GM23248 (cell line): ENCODE results near the gene CNTROB. TPM values are rescaled to one million over a fixed set of nuclear protein-coding genes. Genes with fewer than 3 reads are reported as not detected.

Experiments
- DNase-seq: peaks from one replicate; pipeline ENCODE4 v3.0.0-alpha.2; 2015
- H2AFZ ChIP-seq: fragments of 200-600 bp; sonication (generic); 2 replicates; pipeline ENCODE4 v1.6.1; 2016; ENCODE audit warnings: antibody characterized with exemption
- H3F3A ChIP-seq: fragments of 200-600 bp; sonication (generic); 2 replicates; pipeline ENCODE4 v1.6.1; 2016; ENCODE audit warnings: mild to moderate bottlenecking, antibody characterized with exemption, mixed run types; ENCODE audit not compliant: insufficient read depth
- H3K27ac ChIP-seq: fragments of 200-600 bp; sonication (generic); 2 replicates; pipeline ENCODE4 v1.5.1; 2016; ENCODE audit warnings: mild to moderate bottlenecking
- H3K27me3 ChIP-seq: fragments of 200-600 bp; sonication (generic); replicated peaks from 2 replicates; pipeline ENCODE4 v1.6.1; 2016; ENCODE audit warnings: mild to moderate bottlenecking; ENCODE audit not compliant: insufficient read depth
- H3K36me3 ChIP-seq: fragments of 200-600 bp; sonication (generic); 2 replicates; pipeline ENCODE4 v1.6.1; 2016; ENCODE audit warnings: low read depth, mild to moderate bottlenecking
- H3K4me1 ChIP-seq: fragments of 200-600 bp; sonication (generic); 2 replicates; pipeline ENCODE4 v1.6.1; 2016; ENCODE audit warnings: mild to moderate bottlenecking; ENCODE audit not compliant: insufficient read depth
- H3K4me2 ChIP-seq: fragments of 200-600 bp; sonication (generic); one replicate; pipeline ENCODE4 v1.6.1; 2016; ENCODE audit warnings: mild to moderate bottlenecking; ENCODE audit not compliant: unreplicated experiment
- H3K4me3 ChIP-seq: fragments of 200-600 bp; sonication (generic); 2 replicates; pipeline ENCODE4 v1.5.1; 2016; ENCODE audit warnings: mild to moderate bottlenecking
- H3K79me2 ChIP-seq: fragments of 200-600 bp; sonication (generic); 2 replicates; pipeline ENCODE4 v1.6.1; 2016; ENCODE audit warnings: mild to moderate bottlenecking; ENCODE audit not compliant: insufficient read depth
- H3K9ac ChIP-seq: fragments of 200-600 bp; sonication (generic); 2 replicates; pipeline ENCODE4 v1.6.1; 2016; ENCODE audit warnings: mild to moderate bottlenecking
- H3K9me2 ChIP-seq: fragments of 200-600 bp; sonication (generic); 2 replicates; pipeline ENCODE4 v1.6.1; 2016; ENCODE audit warnings: mixed run types, mild to moderate bottlenecking, moderate library complexity; ENCODE audit not compliant: insufficient read depth
- H3K9me3 ChIP-seq: fragments of 200-600 bp; sonication (generic); one replicate; pipeline ENCODE4 v1.6.1; 2017; ENCODE audit warnings: low read depth
- H4K20me1 ChIP-seq: fragments of 200-600 bp; sonication (generic); 2 replicates; pipeline ENCODE4 v1.6.0; 2016; ENCODE audit not compliant: insufficient read depth
- EZH2 ChIP-seq: fragments of 200-600 bp; sonication (generic); IDR thresholded peaks from 2 replicates; pipeline ENCODE4 v1.6.1; 2018; ENCODE audit warnings: antibody characterized with exemption, mild to moderate bottlenecking; ENCODE audit not compliant: insufficient read depth, poor library complexity, severe bottlenecking
- EZH2phosphoT487 ChIP-seq: fragments of 200-600 bp; sonication (generic); IDR thresholded peaks from 2 replicates; pipeline ENCODE4 v1.6.1; 2018; ENCODE audit warnings: antibody characterized with exemption, moderate library complexity, mild to moderate bottlenecking, low read depth; ENCODE audit not compliant: insufficient read depth
- WGBS, 2 experiments: methylation state at CpG; one replicate each; pipeline ENCODE4 v1.1.6; 2015 to 2017; ENCODE audit warnings: low lambda C conversion rate in 2 of 2, low coverage in 1 of 2; ENCODE audit errors: missing lambda C conversion rate in 2 of 2; 5-methylcytosine and 5-hydroxymethylcytosine counted together
- in situ Hi-C: fragments of 300-500 bp; cut with MboI; formaldehyde crosslinking; loops from 2 replicates; pipeline ENCODE4 v1.15.0; 2020
- polyA plus RNA-seq: library from polyadenylated mRNA; unstranded; fragments of >200 nt; fragmentation: Nextera tagmentation; extraction: Ambion mirVana; gene quantifications from 2 replicates; pipeline ENCODE4 v1.2.1, GENCODE V29; 2016
- total RNA-seq: library from RNA; depleted of rRNA; stranded (reverse); fragments of >200 nt; shearing (Covaris generic); gene quantifications from 2 replicates; pipeline ENCODE4 v1.2.3, GENCODE V29; 2014

Gene CNTROB
- total and polyA plus RNA-seq, 2 experiments from 2014 or later, result 17.9 to 21.2 TPM

- Histone ChIP-seq H3F3A (no peaks in the 10 kb centered on the region), H3K4me1 (no peaks in the 10 kb centered on the region; the same call in 1 of the 2 replicates), H3K36me3 (peaks cover 21% of the 10 kb centered on the region), H3K79me2 (peaks cover 12% of the 10 kb centered on the region), H3K27ac (no peak overlapping the region), H3K9me2 (no peaks in the 10 kb centered on the region), H3K4me3 (no peak overlapping the region), H3K4me2 (no peak overlapping the region), H3K9ac (no peak overlapping the region), H3K27me3 (no peaks in the 10 kb centered on the region), H4K20me1 (no peaks in the 10 kb centered on the region), H2AFZ (no peak overlapping the region), H3K9me3 (no peaks in the 10 kb centered on the region)
- no peak for DNase-seq
- no peak for TF ChIP-seq EZH2phosphoT487
- no peak for TF ChIP-seq EZH2
- 88 to 90% methylated on average over 4 to 8 of the region's 8 CpGs for WGBS, 2 experiments
- in situ Hi-C loops, result no loop called here
These were observed 37.1 kb upstream of the CNTROB start for GRCh38 chr17:7894866-7895265.

- Histone ChIP-seq H4K20me1 (no peaks in the 10 kb centered on the region), H3K9ac (peak overlapping the region; percentile 18; the same call in 1 of the 2 replicates), H3F3A (no peaks in the 10 kb centered on the region), H3K4me1 (no peaks in the 10 kb centered on the region), H3K27me3 (no peaks in the 10 kb centered on the region), H3K4me3 (no peak overlapping the region), H3K9me3 (no peaks in the 10 kb centered on the region), H3K4me2 (no peak overlapping the region), H2AFZ (no peak overlapping the region), H3K79me2 (no peaks in the 10 kb centered on the region), H3K36me3 (peaks cover 29% of the 10 kb centered on the region; the same call in 1 of the 2 replicates), H3K27ac (no peak overlapping the region), H3K9me2 (no peaks in the 10 kb centered on the region)
- WGBS, 2 experiments, result 80 to 85% methylated on average over 13 of the region's 13 CpGs
- TF ChIP-seq EZH2phosphoT487 (no peak), EZH2 (no peak)
- in situ Hi-C loops, result no loop called here
- no peak for DNase-seq
These were observed 34.9 kb upstream of the CNTROB start for GRCh38 chr17:7897090-7897489.

DNA sequence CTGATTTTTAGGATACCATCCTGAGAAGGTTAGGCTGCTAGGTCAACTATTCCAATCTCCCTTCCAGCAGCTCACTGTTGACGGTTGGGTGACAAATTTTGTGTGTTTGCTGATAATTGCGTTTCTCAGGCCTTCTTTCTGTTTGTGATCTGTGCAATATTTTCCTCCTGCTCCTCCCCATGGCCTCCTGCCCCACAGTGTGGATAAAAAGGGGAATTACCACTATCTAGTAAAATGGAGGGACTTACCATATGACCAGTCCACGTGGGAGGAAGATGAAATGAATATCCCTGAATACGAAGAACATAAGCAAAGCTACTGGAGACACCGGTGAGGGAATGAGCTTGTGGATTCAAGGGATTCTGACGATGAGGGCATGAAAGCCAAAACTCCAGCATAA lies 34.2 kb upstream of the CNTROB start:
- 62 to 68% methylated on average over 6 of the region's 6 CpGs for WGBS, 2 experiments
- no peak overlapping the region for H3K4me3 ChIP-seq
- TF ChIP-seq EZH2, result no peak
- TF ChIP-seq EZH2phosphoT487, result no peak
- H3K4me2 ChIP-seq, result no peak overlapping the region
- no peaks in the 10 kb centered on the region for H4K20me1 ChIP-seq
- no peak overlapping the region for H3K27ac ChIP-seq
- H3K9me3 ChIP-seq, result no peaks in the 10 kb centered on the region
- H3K9me2 ChIP-seq, result no peaks in the 10 kb centered on the region
- no peaks in the 10 kb centered on the region for H3K79me2 ChIP-seq
- H3F3A ChIP-seq, result no peaks in the 10 kb centered on the region
- peak; percentile 69 for DNase-seq
- in situ Hi-C loops, result no loop called here
- no peak overlapping the region for H2AFZ ChIP-seq
- no peaks in the 10 kb centered on the region for H3K27me3 ChIP-seq
- H3K9ac ChIP-seq, result peak overlapping the region; percentile 32; the same call in 1 of the 2 replicates
- no peaks in the 10 kb centered on the region for H3K4me1 ChIP-seq
- H3K36me3 ChIP-seq, result peaks cover 27% of the 10 kb centered on the region; the same call in 1 of the 2 replicates

- TF ChIP-seq EZH2phosphoT487 (no peak), EZH2 (no peak)
- in situ Hi-C loops, result no loop called here
- H4K20me1 ChIP-seq, result no peaks in the 10 kb centered on the region
- H3K9me3 ChIP-seq, result no peaks in the 10 kb centered on the region
- no peaks in the 10 kb centered on the region for H3K27me3 ChIP-seq
- no peak overlapping the region for H2AFZ ChIP-seq
- H3K27ac ChIP-seq, result no peak overlapping the region
- no peaks in the 10 kb centered on the region for H3K79me2 ChIP-seq
- DNase-seq, result no peak
- no peak overlapping the region for H3K4me3 ChIP-seq
- H3K9me2 ChIP-seq, result no peaks in the 10 kb centered on the region
- no peak overlapping the region for H3K4me2 ChIP-seq
- no peaks in the 10 kb centered on the region for H3F3A ChIP-seq
- H3K4me1 ChIP-seq, result no peaks in the 10 kb centered on the region
- peaks cover 36% of the 10 kb centered on the region; the same call in 1 of the 2 replicates for H3K36me3 ChIP-seq
- 70 to 80% methylated on average over 22 of the region's 22 CpGs for WGBS, 2 experiments
- no peak overlapping the region for H3K9ac ChIP-seq
These were observed 28.6 kb upstream of the CNTROB start for GRCh38 chr17:7903154-7904103.
